PC-9 (cell line): Measurements from ENCODE around the gene ZSWIM5. TPM values are rescaled to one million over a fixed set of nuclear protein-coding genes. Genes with fewer than 3 reads are reported as not detected.
"Not testable (repeated sequence)": the region's sequence is repeated elsewhere in the genome, so short reads cannot be mapped to it uniquely, and the experiment has no call there.

Experiments used
- BruUV-seq: library from RNA; stranded (reverse); fragments of 400-500 nt; replicated peaks from 2 replicates; lab custom pipeline; 2021; lab: Mats Ljungman, UMichigan
- CTCF ChIA-PET: fragments of 300-600 bp; sonication (Branson Sonifier 250); formaldehyde crosslinking; loops from one replicate; lab custom pipeline; 2022; ENCODE audit warnings: antibody characterized with exemption; lab: Charles Lee
- POLR2A ChIA-PET: fragments of 300-600 bp; sonication (Branson Sonifier 250); formaldehyde crosslinking; loops from one replicate; lab custom pipeline; 2022; ENCODE audit warnings: antibody characterized with exemption; ENCODE audit not compliant: unreplicated experiment; lab: Charles Lee
- DNase-seq, 2 experiments: peaks; one replicate each; pipeline versions ENCODE4 v3.0.0 to v3.0.0-alpha.2; 2015 to 2022; ENCODE audit warnings: mixed read lengths in 1 of 2
- H2AFZ ChIP-seq: fragments of 200-600 bp; sonication (generic); 2 replicates; pipeline ENCODE4 v1.8.1; 2017; ENCODE audit warnings: antibody characterized with exemption
- H3F3A ChIP-seq: fragments of 200-600 bp; sonication (generic); 2 replicates; pipeline ENCODE4 v1.8.1; 2017; ENCODE audit warnings: antibody characterized with exemption, mild to moderate bottlenecking, low read depth; ENCODE audit not compliant: insufficient read depth
- H3K27ac ChIP-seq: fragments of 200-600 bp; sonication (generic); 2 replicates; pipeline ENCODE4 v1.6.1; 2016; ENCODE audit warnings: mixed run types
- H3K27me3 ChIP-seq: fragments of 200-600 bp; sonication (generic); 2 replicates; pipeline ENCODE4 v1.6.1; 2016; ENCODE audit warnings: low read depth, mixed run types; ENCODE audit not compliant: insufficient read depth
- H3K36me3 ChIP-seq: fragments of 200-600 bp; sonication (generic); 2 replicates; pipeline ENCODE4 v1.6.1; 2016; ENCODE audit warnings: low read depth, mixed run types
- H3K4me1 ChIP-seq: fragments of 200-600 bp; sonication (generic); replicated peaks from 2 replicates; pipeline ENCODE4 v1.6.1; 2016; ENCODE audit warnings: mixed run types; ENCODE audit not compliant: insufficient read depth
- H3K4me2 ChIP-seq: fragments of 200-600 bp; sonication (generic); 2 replicates; pipeline ENCODE4 v1.6.1; 2017; ENCODE audit warnings: mixed run types
- H3K4me3 ChIP-seq: fragments of 200-600 bp; sonication (generic); 2 replicates; pipeline ENCODE4 v1.6.1; 2016; ENCODE audit warnings: mixed run types
- H3K79me2 ChIP-seq: fragments of 200-600 bp; sonication (generic); 2 replicates; pipeline ENCODE4 v1.6.1; 2017; ENCODE audit warnings: low read depth, mixed run types
- H3K9me2 ChIP-seq: fragments of 200-600 bp; sonication (generic); 2 replicates; pipeline ENCODE4 v1.8.1; 2017; ENCODE audit warnings: mild to moderate bottlenecking; ENCODE audit not compliant: insufficient read depth
- H3K9me3 ChIP-seq: fragments of 200-600 bp; sonication (generic); 2 replicates; pipeline ENCODE4 v1.8.1; 2016; ENCODE audit warnings: low read depth; ENCODE audit not compliant: insufficient read depth
- H4K20me1 ChIP-seq: fragments of 200-600 bp; sonication (generic); 2 replicates; pipeline ENCODE4 v1.8.1; 2017; ENCODE audit not compliant: insufficient read depth
- CTCF ChIP-seq: fragments of 200-600 bp; sonication (generic); conservative IDR thresholded peaks from 2 replicates; pipeline ENCODE4 v1.6.1; 2017; ENCODE audit warnings: mixed run types, antibody characterized with exemption, mild to moderate bottlenecking, moderate library complexity
- EZH2 ChIP-seq: fragments of 200-600 bp; sonication (generic); IDR thresholded peaks from 2 replicates; pipeline ENCODE4 v1.8.0; 2017; ENCODE audit warnings: antibody characterized with exemption, low read depth
- intact Hi-C: fragments of 100-400 bp; cut with micrococcal nuclease; formaldehyde crosslinking; loops from one replicate; pipeline ENCODE4 v1.10.0; 2022; ENCODE audit not compliant: unreplicated experiment
- total RNA-seq: library from RNA; stranded (reverse); gene quantifications from 2 replicates; pipeline ENCODE4 v1.2.3, GENCODE V29; 2021

The ZSWIM5 gene
- total RNA-seq, 1 experiment from 2014 or later: 0.50 TPM

- BruUV-seq: no TSS peak
- 0 out of 2 replicates have a peak, but pooled peaks cover 6% of the 10 kb centered on the region for H3K9me2 ChIP-seq
- no peaks in the 10 kb centered on the region for H3K36me3 ChIP-seq
- peaks cover 14% of the 10 kb centered on the region; the same call in 1 of the 2 replicates for H3F3A ChIP-seq
- no peaks in the 10 kb centered on the region for H3K9me3 ChIP-seq
- no peaks in the 10 kb centered on the region for H3K79me2 ChIP-seq
- no peaks in the 10 kb centered on the region for H4K20me1 ChIP-seq
- H3K27me3 ChIP-seq: no peaks in the 10 kb centered on the region
- DNase-seq: peak in 1 of 2 experiments; percentile 88
- TF ChIP-seq CTCF: no peak
- no peak for TF ChIP-seq EZH2
- H3K4me2 ChIP-seq: 0 out of 2 replicates have a peak overlapping the region, but pooled peaks have one; percentile 0
- intact Hi-C loops: no loop called here
- POLR2A ChIA-PET: no interaction called here
- H3K27ac ChIP-seq: peak overlapping the region; percentile 46
- H3K4me1 ChIP-seq: peaks cover 12% of the 10 kb centered on the region; the same call in 1 of the 2 replicates
- CTCF ChIA-PET: no interaction called here
- no peak overlapping the region for H3K4me3 ChIP-seq
- 0 out of 2 replicates have a peak overlapping the region, but pooled peaks have one; percentile 9 for H2AFZ ChIP-seq
Measured at GRCh38 chr1:45246760-45247159, 40.4 kb upstream of the ZSWIM5 start.

DNA sequence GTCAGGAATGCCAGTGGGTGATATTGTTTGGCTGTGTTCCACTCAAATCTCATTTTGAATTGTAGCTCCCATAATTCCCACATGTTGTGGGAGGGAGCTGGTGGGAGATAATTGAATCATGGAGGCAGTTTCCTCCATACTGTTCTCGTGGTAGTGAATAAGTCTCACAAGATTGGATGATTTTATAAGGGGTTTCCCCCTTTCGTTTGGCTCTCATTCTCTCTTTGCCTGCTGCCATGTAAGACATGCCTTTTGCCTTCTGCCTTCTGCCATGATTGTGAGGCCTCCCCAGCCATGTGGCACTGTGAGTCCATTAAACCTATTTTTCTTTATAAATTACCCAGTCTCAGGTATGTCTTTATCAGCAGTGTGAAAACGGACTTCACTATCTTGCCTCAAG is 40.0 kb upstream of the ZSWIM5 start:
- Histone ChIP-seq H3F3A (peaks cover 14% of the 10 kb centered on the region; the same call in 1 of the 2 replicates), H2AFZ (0 out of 2 replicates have a peak overlapping the region, but pooled peaks have one; percentile 9), H3K4me1 (peaks cover 12% of the 10 kb centered on the region; the same call in 1 of the 2 replicates), H3K27ac (peak overlapping the region; percentile 46)
- H3K9me2 ChIP-seq, BruUV-seq, POLR2A ChIA-PET, H3K9me3 ChIP-seq, H4K20me1 ChIP-seq, H3K79me2 ChIP-seq, H3K27me3 ChIP-seq, H3K36me3 ChIP-seq, DNase-seq, H3K4me2 ChIP-seq, intact Hi-C loops, H3K4me3 ChIP-seq, CTCF ChIA-PET: not testable (repeated sequence)

GRCh38 chr1:45244660-45245059 is 38.3 kb upstream of the ZSWIM5 start:
- no peak for TF ChIP-seq CTCF
- no peak for TF ChIP-seq EZH2
- no peaks in the 10 kb centered on the region for H3K36me3 ChIP-seq
- no peaks in the 10 kb centered on the region for H3K79me2 ChIP-seq
- no peak overlapping the region for H3K27ac ChIP-seq
- no peaks in the 10 kb centered on the region for H4K20me1 ChIP-seq
- H3F3A ChIP-seq: peaks cover 14% of the 10 kb centered on the region; the same call in 1 of the 2 replicates
- no peak overlapping the region for H2AFZ ChIP-seq
- no peak overlapping the region for H3K4me2 ChIP-seq
- 0 out of 2 replicates have a peak, but pooled peaks cover 6% of the 10 kb centered on the region for H3K9me2 ChIP-seq
- no peak overlapping the region for H3K4me3 ChIP-seq
- ChIA-PET CTCF (no interaction called here), POLR2A (interaction anchor here (0.7 kb wide), 1 partner anchor 524 kb away, joined by 11 read pairs; no protein-coding TSS in a partner anchor)
- H3K4me1 ChIP-seq: peaks cover 12% of the 10 kb centered on the region; the same call in 1 of the 2 replicates
- DNase-seq: no peak
- H3K9me3 ChIP-seq: no peaks in the 10 kb centered on the region
- no TSS peak for BruUV-seq
- H3K27me3 ChIP-seq: no peaks in the 10 kb centered on the region
- intact Hi-C loops: no loop called here
